Large intestine (tissue), 3 donors: ENCODE data around the gene HS3ST2. TPM values are rescaled to one million over a fixed set of nuclear protein-coding genes. Genes with fewer than 3 reads are reported as not detected.

ENCODE experiments used
- DNase-seq, 2 donors: peaks; one replicate each; pipeline versions ENCODE4 v3.0.0 to v3.0.0-alpha.2; 2013
- H3K27ac ChIP-seq: one replicate; pipeline ENCODE4 v1.5.1; 2013; ENCODE audit warnings: low read length
- H3K27me3 ChIP-seq: 2 replicates; pipeline ENCODE4 v1.6.1; 2013; ENCODE audit warnings: low read length; ENCODE audit not compliant: control insufficient read depth, insufficient read depth
- H3K36me3 ChIP-seq: 2 replicates; pipeline ENCODE4 v1.6.1; 2013; ENCODE audit warnings: low read length; ENCODE audit not compliant: control insufficient read depth, insufficient read depth
- H3K4me1 ChIP-seq: one replicate; pipeline ENCODE4 v1.6.1; 2013; ENCODE audit warnings: low read length; ENCODE audit not compliant: control insufficient read depth, insufficient read depth
- H3K4me3 ChIP-seq: one replicate; pipeline ENCODE4 v1.5.1; 2013; ENCODE audit warnings: low read length
- H3K9me3 ChIP-seq: one replicate; pipeline ENCODE4 v1.6.1; 2013; ENCODE audit warnings: mild to moderate bottlenecking, low read depth, low read length, moderate library complexity; ENCODE audit not compliant: control insufficient read depth
- WGBS: methylation state at CpG from one replicate; pipeline ENCODE4 v1.1.5; 2013; ENCODE audit warnings: low lambda C conversion rate; ENCODE audit not compliant: insufficient coverage; 5-methylcytosine and 5-hydroxymethylcytosine counted together
- polyA plus RNA-seq: library from polyadenylated mRNA; unstranded; fragments of 120-200 nt; gene quantifications from one replicate; pipeline ENCODE4 v1.2.1, GENCODE V29; 2013

Gene HS3ST2
- polyA plus RNA-seq, 1 donor: 0.10 TPM

- H3K27me3 ChIP-seq: no peaks in the 10 kb centered on the region
- 96% methylated on average over 2 of the region's 2 CpGs for WGBS
- no peaks in the 10 kb centered on the region for H3K4me1 ChIP-seq
- no peaks in the 10 kb centered on the region for H3K36me3 ChIP-seq
- no peaks in the 10 kb centered on the region for H3K9me3 ChIP-seq
- DNase-seq: no peak
- H3K27ac ChIP-seq: no peak overlapping the region
- H3K4me3 ChIP-seq: no peak overlapping the region
Observed at GRCh38 chr16:22847690-22848089, 33.7 kb downstream of the HS3ST2 start.

- no peak overlapping the region for H3K27ac ChIP-seq
- H3K36me3 ChIP-seq: no peaks in the 10 kb centered on the region
- H3K9me3 ChIP-seq: no peaks in the 10 kb centered on the region
- H3K4me3 ChIP-seq: no peak overlapping the region
- WGBS: no CpG with 5 or more reads among the region's 4 CpGs
- no peaks in the 10 kb centered on the region for H3K4me1 ChIP-seq
- H3K27me3 ChIP-seq: no peaks in the 10 kb centered on the region
- DNase-seq: no peak
Observed at GRCh38 chr16:22848451-22848850, 34.5 kb downstream of the HS3ST2 start.

- no peaks in the 10 kb centered on the region for H3K4me1 ChIP-seq
- H3K36me3 ChIP-seq: no peaks in the 10 kb centered on the region
- no peaks in the 10 kb centered on the region for H3K9me3 ChIP-seq
- H3K27ac ChIP-seq: no peak overlapping the region
- WGBS: no CpG with 5 or more reads among the region's 2 CpGs
- H3K27me3 ChIP-seq: no peaks in the 10 kb centered on the region
- DNase-seq: no peak
- H3K4me3 ChIP-seq: no peak overlapping the region
Observed at GRCh38 chr16:22849517-22849916, 35.6 kb downstream of the HS3ST2 start.

DNA sequence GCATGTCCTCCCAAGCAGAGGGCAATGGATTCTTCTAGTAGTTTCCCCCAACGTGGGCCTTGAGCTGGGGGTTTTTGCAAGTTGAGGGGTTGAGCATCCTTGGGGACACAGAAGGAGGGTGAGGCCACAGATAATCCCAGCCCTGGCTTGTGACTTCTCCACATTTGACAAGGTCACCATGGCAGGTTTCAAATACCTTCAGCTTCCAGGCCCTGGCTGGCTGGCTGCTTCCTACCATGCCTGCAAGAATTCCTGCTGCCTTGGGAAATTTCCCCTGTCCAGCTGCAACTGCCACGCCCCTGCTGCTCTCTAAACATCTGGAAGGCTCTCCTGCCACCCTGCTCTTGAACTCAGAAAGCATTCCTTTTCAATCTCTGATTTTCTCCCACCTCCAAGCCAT, 41.3 kb downstream of the HS3ST2 start:
- DNase-seq: no peak
- H3K4me1 ChIP-seq: no peaks in the 10 kb centered on the region
- H3K4me3 ChIP-seq: no peak overlapping the region
- no peaks in the 10 kb centered on the region for H3K9me3 ChIP-seq
- H3K36me3 ChIP-seq: no peaks in the 10 kb centered on the region
- no CpG with 5 or more reads among the region's 2 CpGs for WGBS
- no peaks in the 10 kb centered on the region for H3K27me3 ChIP-seq
- no peak overlapping the region for H3K27ac ChIP-seq

DNA sequence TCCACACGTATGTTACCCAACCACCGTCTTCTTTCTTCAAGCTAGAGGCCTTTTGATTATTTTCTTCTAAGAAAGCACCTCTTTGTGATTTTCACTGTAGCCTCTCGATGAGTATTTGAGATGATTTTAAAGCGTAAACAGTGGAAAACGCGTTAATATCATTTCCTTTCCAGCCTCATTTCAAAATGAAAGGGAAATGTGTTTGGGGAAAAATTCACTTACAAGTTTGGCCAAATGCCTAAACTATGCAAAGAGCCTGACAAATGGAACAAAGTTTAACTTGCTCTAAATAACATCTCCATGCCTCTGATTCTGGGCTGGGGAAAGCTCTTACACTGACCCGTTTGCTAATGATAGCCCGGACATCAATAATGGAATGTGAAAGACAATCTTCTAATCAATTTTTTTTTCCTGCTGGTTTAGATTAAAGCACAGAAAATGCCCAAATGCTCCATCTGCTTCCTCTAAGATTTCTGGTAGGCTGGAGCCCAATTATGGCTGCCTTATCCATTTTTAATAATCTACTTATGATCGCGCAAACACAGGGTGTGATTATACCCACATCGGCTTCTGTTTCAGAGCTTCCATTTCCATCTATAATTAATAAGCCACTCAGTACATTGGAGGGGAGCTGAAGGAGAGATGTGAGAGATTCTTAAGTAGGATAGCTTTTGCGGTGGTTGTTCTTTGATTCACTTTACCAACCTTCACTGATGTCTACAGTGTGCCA, 43.5 kb downstream of the HS3ST2 start:
- Histone ChIP-seq H3K27me3 (no peaks in the 10 kb centered on the region), H3K4me3 (no peak overlapping the region), H3K36me3 (no peaks in the 10 kb centered on the region), H3K9me3 (no peaks in the 10 kb centered on the region), H3K27ac (no peak overlapping the region), H3K4me1 (no peaks in the 10 kb centered on the region)
- DNase-seq: no peak
- WGBS: 97% methylated on average over 3 of the region's 12 CpGs

DNA sequence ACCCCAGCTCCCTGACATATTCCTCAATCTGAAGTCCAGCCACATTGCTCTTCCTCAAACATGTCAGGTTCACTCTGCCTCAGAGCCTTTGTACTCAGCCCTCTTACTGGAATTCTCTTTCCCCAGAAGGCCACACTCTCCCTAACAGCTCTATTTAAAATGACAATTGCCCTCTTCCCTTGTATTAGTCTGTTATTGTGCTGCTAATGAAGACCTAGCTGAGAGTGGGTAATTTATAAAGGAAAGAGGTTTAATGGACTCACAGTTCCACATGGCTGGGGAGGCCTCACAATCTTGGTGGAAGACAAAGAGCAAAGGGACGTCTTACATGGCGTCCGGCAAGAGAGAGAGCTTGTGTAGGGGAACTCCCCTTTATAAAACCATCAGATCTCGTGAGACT, 46.0 kb downstream of the HS3ST2 start:
- no peak overlapping the region for H3K4me3 ChIP-seq
- no peak for DNase-seq
- H3K27ac ChIP-seq: no peak overlapping the region
- no peaks in the 10 kb centered on the region for H3K36me3 ChIP-seq
- H3K27me3 ChIP-seq: no peaks in the 10 kb centered on the region
- H3K4me1 ChIP-seq: no peaks in the 10 kb centered on the region
- no CpG with 5 or more reads among the region's 4 CpGs for WGBS
- no peaks in the 10 kb centered on the region for H3K9me3 ChIP-seq

DNA sequence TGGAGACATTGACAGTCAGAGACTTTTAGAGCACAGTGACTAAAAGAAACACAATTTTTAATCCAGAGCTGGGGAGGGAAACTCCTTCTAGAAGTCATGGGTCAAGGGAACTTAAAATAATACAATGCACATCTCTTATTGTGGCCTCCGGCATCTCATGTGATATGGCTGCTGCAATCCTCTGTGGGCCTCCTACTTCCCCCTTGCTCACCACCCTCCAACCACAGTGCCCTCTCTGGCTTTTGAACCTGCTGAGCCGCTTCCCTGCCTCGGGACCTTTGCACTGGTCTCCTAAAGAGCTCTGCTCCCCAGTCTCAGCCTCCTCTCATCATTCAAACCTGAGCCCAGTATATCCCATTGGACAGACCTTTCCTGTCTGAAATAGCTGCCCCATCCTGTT, 47.6 kb downstream of the HS3ST2 start:
- WGBS: 80% methylated on average over 1 of the region's 3 CpGs
- no peak for DNase-seq

DNA sequence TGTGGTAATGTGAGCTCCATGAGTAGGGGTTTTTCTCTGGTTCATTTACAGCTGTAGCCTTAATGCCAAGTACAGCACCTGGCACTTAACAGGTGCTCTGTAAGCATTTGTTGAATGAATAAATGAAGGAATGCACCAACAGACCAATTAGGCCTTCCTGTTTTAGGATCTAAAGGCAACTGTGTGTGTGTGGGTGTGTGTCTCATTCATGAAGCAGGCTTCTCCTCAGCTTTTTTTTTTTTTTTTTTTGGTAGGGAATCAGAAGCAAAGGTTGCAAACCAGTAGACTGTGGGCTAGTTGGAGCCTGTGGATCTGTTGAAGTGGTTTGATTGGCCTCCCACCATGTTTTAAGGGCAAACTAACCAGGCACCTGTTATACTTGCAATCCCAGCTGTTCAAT, 48.1 kb downstream of the HS3ST2 start:
- no peak for DNase-seq
- no peaks in the 10 kb centered on the region for H3K4me1 ChIP-seq
- H3K9me3 ChIP-seq: no peaks in the 10 kb centered on the region
- H3K27me3 ChIP-seq: no peaks in the 10 kb centered on the region
- no peak overlapping the region for H3K4me3 ChIP-seq
- no peaks in the 10 kb centered on the region for H3K36me3 ChIP-seq
- no peak overlapping the region for H3K27ac ChIP-seq

More for the DNA sequence above, 47.6 kb downstream of the HS3ST2 start:
- Histone ChIP-seq H3K9me3 (no peaks in the 10 kb centered on the region), H3K4me3 (no peak overlapping the region), H3K36me3 (no peaks in the 10 kb centered on the region), H3K27me3 (no peaks in the 10 kb centered on the region), H3K27ac (no peak overlapping the region), H3K4me1 (no peaks in the 10 kb centered on the region)

- H3K4me3 ChIP-seq: no peak overlapping the region
- no peak overlapping the region for H3K27ac ChIP-seq
- H3K4me1 ChIP-seq: no peaks in the 10 kb centered on the region
- no peaks in the 10 kb centered on the region for H3K36me3 ChIP-seq
- no peak for DNase-seq
- no peaks in the 10 kb centered on the region for H3K27me3 ChIP-seq
- H3K9me3 ChIP-seq: no peaks in the 10 kb centered on the region
Observed at GRCh38 chr16:22864375-22864774, 50.4 kb downstream of the HS3ST2 start.

DNA sequence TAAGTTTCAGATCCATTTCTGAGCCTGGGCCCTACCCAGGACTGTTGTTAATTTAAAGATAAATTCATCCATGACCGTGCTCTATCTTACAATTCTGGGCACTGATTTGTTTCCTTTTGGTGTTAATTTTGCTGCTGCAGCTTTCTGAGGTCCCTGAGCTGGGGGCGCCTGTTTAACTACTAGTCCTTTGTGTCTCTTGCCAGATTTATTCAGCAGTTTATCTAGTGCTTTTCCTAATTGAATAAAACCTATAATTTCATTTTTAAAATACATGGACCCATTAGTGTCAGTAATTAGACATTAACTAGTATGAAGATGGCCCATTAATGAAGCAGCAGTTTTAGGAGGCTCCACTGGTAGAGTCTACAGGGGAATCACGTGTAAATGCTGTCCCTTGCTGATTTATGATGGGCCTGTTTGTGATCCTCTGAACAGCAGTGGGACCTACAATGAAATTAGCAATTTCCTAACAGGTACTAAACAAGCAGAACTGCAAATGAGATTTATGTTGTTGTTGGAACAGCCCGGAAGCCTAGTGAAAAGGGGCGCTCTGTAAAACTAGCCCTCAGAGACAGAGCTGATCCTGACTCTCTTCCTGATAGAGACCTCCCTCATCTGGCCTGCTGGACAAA, 54.7 kb downstream of the HS3ST2 start:
- WGBS: 84% methylated on average over 2 of the region's 5 CpGs
- H3K27ac ChIP-seq: no peak overlapping the region
- no peaks in the 10 kb centered on the region for H3K36me3 ChIP-seq
- no peak overlapping the region for H3K4me3 ChIP-seq
- no peaks in the 10 kb centered on the region for H3K27me3 ChIP-seq
- DNase-seq: no peak
- no peaks in the 10 kb centered on the region for H3K4me1 ChIP-seq
- no peaks in the 10 kb centered on the region for H3K9me3 ChIP-seq

DNA sequence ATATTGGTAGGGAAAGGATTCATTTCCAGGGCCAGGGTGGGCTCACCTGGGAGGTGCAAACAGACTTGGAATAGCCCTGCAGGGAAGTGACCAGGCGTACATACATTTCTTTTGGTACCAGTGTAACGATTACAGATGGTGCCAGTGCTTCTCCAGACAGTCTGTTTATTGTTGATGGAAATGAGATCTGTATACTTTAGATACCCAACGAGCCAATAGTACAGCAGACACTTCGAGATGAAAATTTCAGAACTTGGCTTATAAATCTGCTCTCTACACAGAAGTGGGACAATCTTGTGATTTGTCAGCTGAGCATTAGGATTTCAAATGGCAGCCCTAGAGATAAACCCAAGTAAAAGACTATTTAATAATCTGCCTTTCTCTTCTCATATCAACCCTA, 57.9 kb downstream of the HS3ST2 start:
- no peak overlapping the region for H3K4me3 ChIP-seq
- no peaks in the 10 kb centered on the region for H3K9me3 ChIP-seq
- WGBS: no CpG with 5 or more reads among the region's 4 CpGs
- no peak overlapping the region for H3K27ac ChIP-seq
- DNase-seq: no peak
- H3K4me1 ChIP-seq: no peaks in the 10 kb centered on the region
- H3K27me3 ChIP-seq: no peaks in the 10 kb centered on the region
- H3K36me3 ChIP-seq: no peaks in the 10 kb centered on the region
